Head of caudate nucleus (tissue), 42 donors: ENCODE measurements around the gene PSME1.

Source experiments
- DNase-seq, 42 donors: peaks; one replicate each; pipeline versions ENCODE4 v3.0.0 to v3.0.0-alpha.2; 2020 to 2021; ENCODE audit warnings: mixed read lengths in 7 of 42
- intact Hi-C: fragments of 100-400 bp; cut with DNase I; formaldehyde crosslinking; loops from one replicate; pipeline ENCODE4 v1.15.0; 2022

PSME1 gene

DNA sequence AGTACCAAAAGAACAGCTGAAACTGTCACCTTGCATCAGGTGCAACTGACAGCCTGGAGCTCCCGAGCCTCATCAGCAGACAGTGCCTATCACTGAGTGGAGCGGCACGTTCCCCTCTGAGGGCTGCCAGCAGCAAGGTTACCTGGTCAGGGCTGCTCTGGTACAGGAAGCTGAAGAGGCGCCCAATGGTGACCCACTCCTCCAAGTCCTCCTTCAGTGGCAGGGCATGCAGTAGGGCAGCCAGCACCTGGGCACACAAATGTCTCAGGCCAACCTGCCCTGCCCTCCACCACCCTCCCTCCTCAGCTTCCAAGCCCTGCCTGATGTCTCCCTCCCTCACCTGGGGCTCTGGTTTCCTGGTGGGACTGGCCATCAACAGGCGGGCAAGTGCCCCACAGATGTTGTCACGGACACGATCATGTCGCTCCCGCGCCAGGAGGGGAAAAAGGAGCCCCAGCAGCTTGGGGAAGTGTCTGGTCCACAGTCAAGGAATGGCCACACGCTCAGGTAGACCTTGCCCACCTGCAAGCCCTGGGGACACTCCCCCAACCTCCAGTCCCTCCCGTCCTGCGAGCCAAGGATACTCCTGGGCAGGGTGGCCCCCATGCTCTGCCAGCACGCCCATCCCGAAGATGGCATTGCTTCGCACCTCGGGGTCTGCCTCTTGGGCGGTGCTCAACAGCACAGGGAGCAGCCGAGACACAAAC, 45.5 kb downstream of the PSME1 start:
- intact Hi-C loops = no loop called here

DNA sequence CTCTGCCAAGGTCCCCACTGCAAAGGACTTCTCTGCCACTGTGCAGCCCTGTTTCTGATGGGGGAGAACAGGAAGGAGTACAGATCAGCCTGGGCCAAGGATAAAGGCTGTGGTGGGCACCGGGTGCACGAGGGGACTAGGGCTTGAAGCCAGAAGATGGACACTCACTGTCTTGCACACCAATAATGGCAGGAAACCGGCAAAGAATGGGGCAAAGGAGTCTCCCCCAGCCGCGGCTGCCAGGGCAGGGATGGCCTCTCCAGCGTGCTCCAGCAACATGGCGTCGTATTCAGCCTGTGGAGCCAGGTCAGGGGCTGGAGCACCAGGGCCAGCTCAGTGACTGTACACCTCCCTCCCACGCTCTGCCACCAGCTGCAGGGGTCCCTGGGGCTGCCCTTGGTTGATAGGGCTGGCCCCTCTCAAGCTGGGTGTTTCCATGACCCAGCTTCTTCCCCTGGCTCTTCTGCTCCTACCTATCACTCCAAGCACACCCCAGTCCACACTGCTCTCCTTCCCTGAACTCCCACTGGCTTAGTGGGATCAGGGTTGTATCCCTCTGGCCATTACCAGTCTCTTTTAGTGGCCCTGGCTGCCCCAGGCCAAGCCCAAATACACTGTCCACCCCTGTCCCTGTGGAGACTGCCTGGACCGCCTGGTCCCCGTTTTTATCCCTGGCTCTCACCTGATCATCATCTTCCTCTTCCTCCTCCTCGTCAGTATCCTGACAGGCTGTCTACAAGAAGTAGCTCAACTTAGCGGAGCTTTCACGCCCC, 46.3 kb downstream of the PSME1 start:
- intact Hi-C loops = no loop called here
- DNase-seq = no peak

More for the DNA sequence above, 45.5 kb downstream of the PSME1 start:
- DNase-seq = no peak

DNA sequence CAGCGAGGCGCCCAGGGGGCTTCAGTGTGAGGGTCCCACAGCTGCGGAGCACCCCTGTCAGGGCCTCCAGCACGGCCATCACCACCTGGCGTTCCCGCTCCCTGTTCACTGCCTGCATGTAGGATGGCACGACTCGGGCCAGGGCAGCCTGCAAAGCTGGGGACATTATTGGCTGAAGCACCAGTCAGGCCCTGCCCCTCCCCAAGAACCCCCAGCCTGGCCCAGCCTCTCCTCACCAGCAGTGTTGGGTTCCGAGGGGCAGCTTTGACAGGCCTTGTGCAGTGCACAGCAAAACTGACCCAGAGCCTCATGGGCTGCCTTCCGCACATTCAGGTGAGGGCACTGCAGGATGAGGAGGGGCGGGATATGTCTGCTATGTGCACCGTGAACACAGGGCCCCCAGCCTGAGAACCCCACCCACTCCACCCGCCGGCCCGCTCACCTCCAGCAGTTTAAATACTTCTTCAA, 47.1 kb downstream of the PSME1 start:
- DNase-seq = peak in 1 of 42 donors; percentile 18
- intact Hi-C loops = no loop called here

DNA sequence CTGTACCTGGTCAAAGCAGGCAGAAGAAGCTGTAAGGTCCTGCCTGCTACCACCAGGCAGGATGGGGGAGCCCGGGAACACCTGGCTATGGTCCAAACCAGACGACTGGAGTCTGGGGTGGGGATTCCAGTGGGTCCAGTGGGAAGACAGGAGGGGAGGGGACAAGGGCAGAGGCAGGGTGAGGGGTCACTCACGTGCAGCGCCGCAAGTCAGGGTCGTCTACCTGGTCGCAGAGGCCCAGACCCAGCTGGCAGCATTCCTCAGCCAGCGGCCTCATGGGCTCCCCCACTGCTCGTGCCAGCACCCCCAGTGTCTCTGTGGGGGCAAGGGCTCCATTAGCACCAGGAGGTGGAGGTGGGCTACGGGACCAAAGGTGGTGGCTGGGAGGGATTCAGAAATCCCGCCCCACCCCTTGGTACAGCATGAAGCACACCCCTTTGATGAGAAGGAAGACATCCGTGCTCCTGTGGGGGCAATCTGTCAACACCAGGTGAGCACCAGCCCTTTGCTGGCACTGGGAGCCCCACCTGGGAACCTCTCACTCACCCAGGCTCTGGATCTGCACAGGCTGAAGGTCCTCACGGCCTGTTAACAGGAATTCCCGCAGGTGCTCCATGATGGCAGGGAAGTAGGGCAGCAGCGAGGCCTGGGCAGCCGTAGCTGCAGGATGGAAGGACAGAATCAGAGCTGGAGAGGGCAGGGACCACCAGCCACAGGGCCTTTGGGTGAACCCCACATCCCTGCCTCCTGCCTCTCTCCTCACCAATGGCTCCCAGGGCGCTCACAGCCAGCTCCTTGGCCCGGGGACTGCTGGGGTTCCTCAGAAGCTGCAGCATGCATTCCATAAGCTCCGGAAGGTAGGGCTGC, 48.3 kb downstream of the PSME1 start:
- no peak for DNase-seq
- intact Hi-C loops = no loop called here

DNA sequence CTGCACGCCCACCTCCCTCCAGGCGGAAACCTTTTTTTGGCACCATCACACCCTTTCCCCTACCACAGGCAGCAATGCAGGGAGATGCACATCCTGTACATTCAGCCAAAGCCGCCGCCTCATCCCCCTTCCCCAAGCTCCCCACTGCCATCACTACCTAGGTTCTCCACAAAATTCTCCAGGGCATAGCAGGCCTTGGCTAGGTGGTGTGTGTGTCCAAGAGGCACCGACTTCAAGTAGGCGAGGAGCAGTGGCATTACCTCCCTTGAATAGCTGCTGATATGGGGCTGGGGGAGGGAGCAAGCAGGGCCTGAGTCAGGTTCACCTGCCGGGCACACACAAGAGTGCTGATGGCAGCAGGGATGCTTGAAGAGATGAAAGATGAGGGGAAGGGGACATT, 49.0 kb downstream of the PSME1 start:
- intact Hi-C loops = no loop called here
- DNase-seq = no peak

DNA sequence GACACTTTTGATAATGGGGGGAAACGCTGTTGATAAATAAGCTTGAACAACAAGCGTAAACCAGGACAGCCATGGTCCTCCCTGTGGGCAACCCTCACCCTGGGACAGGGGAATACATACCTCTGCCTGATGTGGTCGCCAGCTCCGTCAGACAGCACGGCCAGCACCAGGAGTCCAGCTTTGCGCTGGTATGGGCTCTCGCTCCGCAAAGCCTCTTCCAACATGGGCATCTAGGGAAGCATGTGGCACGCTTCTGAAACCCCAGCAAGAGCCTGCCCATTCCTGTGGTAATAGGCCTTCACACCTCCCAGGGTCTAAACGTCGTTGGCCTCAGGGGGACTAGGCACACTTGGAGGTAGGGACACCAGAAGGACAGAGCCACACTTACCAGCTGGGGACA, 49.7 kb downstream of the PSME1 start:
- intact Hi-C loops = no loop called here
- no peak for DNase-seq

DNA sequence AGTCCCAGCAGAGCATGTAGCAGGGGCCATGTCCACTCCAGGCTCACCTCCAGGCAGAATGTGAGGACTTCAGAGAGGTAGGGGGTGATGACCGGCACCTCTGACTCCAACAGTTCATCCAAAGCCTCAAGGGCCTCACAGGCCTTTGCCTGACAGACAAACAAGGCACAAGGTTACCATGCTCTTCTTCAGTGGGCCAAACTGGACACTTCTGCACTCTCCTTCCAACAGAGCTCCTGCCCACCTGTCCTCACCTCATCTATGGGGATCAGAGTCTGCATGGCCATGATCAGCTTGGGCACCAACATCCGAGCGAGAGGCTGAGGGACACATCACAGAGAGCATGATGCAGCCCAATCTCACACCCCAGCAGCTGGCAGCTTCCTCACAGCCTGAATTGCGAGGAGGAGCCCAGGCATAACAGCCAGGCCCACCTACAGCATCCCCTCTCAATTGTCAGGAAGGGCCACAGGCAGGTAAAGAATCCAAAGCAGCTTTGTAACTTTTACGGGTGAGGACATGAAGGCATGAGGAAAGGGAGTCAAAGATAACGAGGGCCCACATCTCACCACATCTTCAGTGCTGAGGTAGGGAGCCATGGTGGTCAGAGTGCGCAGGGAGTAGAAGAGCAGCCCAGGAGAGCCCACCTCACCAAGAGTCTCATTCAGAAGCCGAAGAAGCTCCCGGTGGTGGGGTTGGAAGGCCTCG, 51.0 kb downstream of the PSME1 start:
- no peak for DNase-seq
- intact Hi-C loops = no loop called here

DNA sequence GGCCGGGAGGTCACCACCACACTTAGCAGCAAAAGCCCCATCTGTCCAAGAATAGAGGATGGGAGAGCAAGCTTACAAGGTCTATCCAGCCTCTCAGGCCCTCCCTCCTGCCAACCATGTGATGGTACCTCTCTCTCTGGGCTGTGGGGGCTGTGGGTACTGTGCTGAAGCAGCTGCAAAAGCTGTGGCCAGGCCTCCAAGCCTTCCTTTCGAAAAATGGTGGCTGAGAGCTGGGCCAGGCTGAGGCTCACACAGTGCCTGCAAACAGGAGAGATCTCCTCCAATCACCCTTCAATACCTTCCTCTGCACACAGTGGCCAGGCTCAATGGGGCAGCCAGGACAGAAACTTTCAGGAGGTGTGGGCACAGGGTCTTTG, 51.5 kb downstream of the PSME1 start:
- no peak for DNase-seq

More for the DNA sequence above, 51.5 kb downstream of the PSME1 start:
- intact Hi-C loops = no loop called here
